ENCODE data around the gene DNASE1L1. TPM values are rescaled to one million over a fixed set of nuclear protein-coding genes. Genes with fewer than 3 reads are reported as not detected.
A peak's percentile ranks its signal among the peaks of the same experiment; 100 is the strongest.

DNASE1L1 gene
- total and polyA plus RNA-seq, 2 of the 13 experiments (the other 11 are each of a cell fraction or from before 2014, with no cell fraction given) = 4.7 to 12.3 TPM

DNA sequence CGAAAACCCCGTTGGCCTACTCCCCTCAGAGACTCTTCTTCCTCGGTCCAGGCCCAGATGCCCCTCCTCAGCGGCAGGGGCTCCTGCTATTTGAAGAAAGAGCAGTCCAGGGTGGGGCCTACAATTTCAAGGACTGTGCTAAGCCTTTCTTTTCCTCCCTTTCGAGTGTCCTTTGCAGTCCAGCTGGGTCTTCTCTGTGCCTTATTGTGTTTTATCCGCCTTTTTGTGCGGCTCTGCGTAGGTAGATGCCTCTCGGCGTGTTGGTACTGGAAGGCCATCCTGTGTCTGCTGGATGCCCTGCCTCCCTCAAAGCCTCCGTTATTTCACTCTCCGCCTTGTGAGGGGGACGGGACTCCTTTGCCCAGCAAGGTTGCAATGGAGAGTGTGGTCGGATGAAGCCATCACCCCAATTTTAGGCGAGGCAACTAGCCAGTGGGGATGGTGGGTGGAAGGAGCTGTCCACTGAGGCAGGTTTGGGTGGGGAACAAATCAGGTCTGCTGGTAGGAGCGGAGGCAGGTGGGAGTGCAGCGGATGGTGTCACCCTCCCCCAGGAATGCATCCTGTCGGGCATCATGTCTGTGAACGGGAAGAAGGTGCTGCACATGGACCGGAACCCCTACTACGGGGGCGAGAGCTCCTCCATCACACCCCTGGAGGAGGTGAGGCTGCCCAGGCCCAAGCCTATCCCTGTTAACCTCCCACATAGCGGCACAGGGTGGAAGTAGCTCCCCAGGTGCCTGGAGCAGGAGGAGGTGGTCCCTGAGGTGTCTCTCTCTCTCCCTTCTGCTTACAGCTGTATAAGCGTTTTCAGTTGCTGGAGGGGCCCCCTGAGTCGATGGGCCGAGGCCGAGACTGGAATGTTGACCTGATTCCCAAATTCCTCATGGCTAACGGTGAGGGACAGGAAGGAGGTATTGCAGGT lies 29.2 kb upstream of the DNASE1L1 start:
- intact Hi-C loops (cut with micrococcal nuclease; ENCODE audit: unreplicated experiment) (no loop called here), in situ Hi-C loops (cut with HindIII; ENCODE audit: extremely low pct_ligation_motif_present, low pct_unique_long_range_greater_than_20kb) (no loop called here)
- no peak for TF ChIP-seq EZH2 (conservative IDR thresholded peaks at IDR 0.05; ENCODE audit: low read depth, low read length)
- no peak for TF ChIP-seq ZNF260 (CRISPR knock-in tag; IDR thresholded peaks at IDR 0.05; ENCODE audit: borderline replicate concordance, low read depth)
- no peak for TF ChIP-seq ZNF773 (CRISPR knock-in tag; IDR thresholded peaks at IDR 0.05; ENCODE audit: borderline replicate concordance)
- H3K79me2 ChIP-seq (ENCODE audit: insufficient read depth, low read length) = peaks cover 14% of the 10 kb centered on the region
- peaks cover 8% of the 10 kb centered on the region for H3K4me1 ChIP-seq (ENCODE audit: insufficient read depth, low read length)
- DNase-seq (ENCODE audit: low spot score) (no peak), FAIRE-seq (no peak), ATAC-seq (no peak)
- no peaks in the 10 kb centered on the region for H3K27me3 ChIP-seq (ENCODE audit: control insufficient read depth in 1 of 2, insufficient read depth in 2 of 2, low read length in 2 of 2)
- CTCF ChIA-PET (ENCODE audit: low intra/inter-chr PET ratio, low total read pairs) = no interaction called here
- H3K36me3 ChIP-seq (replicated peaks in 1 of 2; ENCODE audit: control insufficient read depth in 1 of 2, insufficient read depth in 2 of 2, low read length in 2 of 2) = peaks cover 0 to 2% of the 10 kb centered on the region in 2 experiments; a peak in 3 of 5 replicates
- H3K4me3 ChIP-seq (replicated peaks in 1 of 3; ENCODE audit: insufficient read depth in 1 of 3, low read depth in 2 of 3, low read length in 3 of 3) = peak overlapping the region; percentile 54 to 87 (median 72); a peak in 5 of 6 replicates
- no peak overlapping the region for H3K27ac ChIP-seq (ENCODE audit: extremely low read length, insufficient read depth, low read length)
- H3K9ac ChIP-seq (ENCODE audit: insufficient read depth, low read depth, low read length) = peak overlapping the region; percentile 60
- no peaks in the 10 kb centered on the region for H3K9me3 ChIP-seq (ENCODE audit: low read length)
- H3K4me2 ChIP-seq (ENCODE audit: low read depth, low read length) = peak overlapping the region; percentile 74
- 78% methylated on average over 20 of the region's 28 CpGs for WGBS (ENCODE audit: low lambda C conversion rate)
- POLR2A ChIA-PET = no interaction called here
- no peak overlapping the region for H2AFZ ChIP-seq (ENCODE audit: low read length)
- BruUV-seq (replicated peaks) = no TSS peak
- H4K20me1 ChIP-seq (ENCODE audit: insufficient read depth, low read length) = no peaks in the 10 kb centered on the region

DNA sequence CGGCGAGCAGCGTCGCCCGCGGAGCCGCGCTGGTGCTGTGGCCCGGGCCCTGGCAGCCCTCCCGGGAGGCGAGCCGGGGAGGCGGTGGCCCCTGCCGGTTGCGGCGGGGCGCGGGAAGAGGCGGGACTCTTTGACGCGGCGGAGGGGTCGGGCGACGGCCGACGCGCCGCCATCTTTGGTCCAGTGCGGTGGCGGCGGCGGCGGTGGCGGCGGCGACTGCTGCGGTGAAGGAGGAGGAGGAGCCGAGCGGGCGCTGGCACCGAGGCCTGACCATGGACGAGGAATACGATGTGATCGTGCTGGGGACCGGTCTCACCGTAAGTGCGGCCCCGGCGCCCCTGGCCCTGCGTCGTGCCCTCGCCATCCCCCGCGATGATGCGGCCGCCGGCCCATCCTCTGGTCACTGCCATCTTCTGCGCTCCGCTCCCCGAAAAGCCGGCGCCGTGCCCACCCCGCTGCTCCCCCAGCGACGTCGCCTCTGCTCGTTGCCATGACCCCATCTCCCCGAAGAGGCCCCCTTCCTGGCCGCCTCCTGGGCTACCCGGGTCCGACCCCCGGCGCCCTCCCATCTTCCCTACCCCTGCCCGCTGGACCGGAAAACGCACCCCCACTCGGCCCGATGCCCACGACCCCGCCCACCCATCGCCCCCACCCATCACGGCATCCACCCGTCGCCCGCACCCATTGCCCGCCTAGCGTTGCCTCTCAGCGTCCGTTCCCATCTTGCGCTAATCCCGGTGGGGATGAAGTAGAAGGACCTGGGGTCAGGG lies 28.1 kb upstream of the DNASE1L1 start, which contains the start of gene GDI1:
TSS of gene GDI1 (plus strand) at position 172 of the 770 bp plus-strand sequence. CDS start at position 273, 101 bp downstream.
- in situ Hi-C loops (cut with HindIII; ENCODE audit: extremely low pct_ligation_motif_present, low pct_unique_long_range_greater_than_20kb) = no loop called here
- POLR2A ChIA-PET = no interaction called here
- TF ChIP-seq MIER3 (CRISPR knock-in tag; IDR thresholded peaks at IDR 0.05; ENCODE audit: borderline replicate concordance) (no peak), MYNN (CRISPR knock-in tag; IDR thresholded peaks at IDR 0.05; ENCODE audit: low read depth) (no peak), POLR2G (IDR thresholded peaks at IDR 0.05; ENCODE audit: low read depth, low read length) (peak; percentile 63), ZNF160 (CRISPR knock-in tag; IDR thresholded peaks at IDR 0.05) (no peak), TGIF2 (CRISPR knock-in tag; IDR thresholded peaks at IDR 0.05) (no peak), SRF (IDR thresholded peaks at IDR 0.05; ENCODE audit: low read depth, low read length) (no peak), ZSCAN20 (CRISPR knock-in tag; IDR thresholded peaks at IDR 0.05; ENCODE audit: borderline replicate concordance) (no peak), PHF8 (CRISPR knock-in tag; IDR thresholded peaks at IDR 0.05) (peak; percentile 47; the same call in 1 of the 2 replicates)
- TF ChIP-seq, protein P1, sequence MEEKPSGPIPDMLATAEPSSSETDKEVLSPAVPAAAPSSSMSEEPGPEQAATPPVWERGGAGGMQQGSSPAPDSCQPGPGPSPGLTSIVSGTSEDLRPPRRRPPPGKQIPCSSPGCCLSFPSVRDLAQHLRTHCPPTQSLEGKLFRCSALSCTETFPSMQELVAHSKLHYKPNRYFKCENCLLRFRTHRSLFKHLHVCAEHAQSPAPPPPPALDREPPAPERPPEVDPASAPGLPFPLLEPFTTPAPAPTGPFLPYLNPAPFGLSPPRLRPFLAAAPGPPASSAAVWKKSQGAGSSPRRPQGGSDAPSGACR (CRISPR knock-in tag; IDR thresholded peaks at IDR 0.05) = no peak
- TF ChIP-seq, protein P2, sequence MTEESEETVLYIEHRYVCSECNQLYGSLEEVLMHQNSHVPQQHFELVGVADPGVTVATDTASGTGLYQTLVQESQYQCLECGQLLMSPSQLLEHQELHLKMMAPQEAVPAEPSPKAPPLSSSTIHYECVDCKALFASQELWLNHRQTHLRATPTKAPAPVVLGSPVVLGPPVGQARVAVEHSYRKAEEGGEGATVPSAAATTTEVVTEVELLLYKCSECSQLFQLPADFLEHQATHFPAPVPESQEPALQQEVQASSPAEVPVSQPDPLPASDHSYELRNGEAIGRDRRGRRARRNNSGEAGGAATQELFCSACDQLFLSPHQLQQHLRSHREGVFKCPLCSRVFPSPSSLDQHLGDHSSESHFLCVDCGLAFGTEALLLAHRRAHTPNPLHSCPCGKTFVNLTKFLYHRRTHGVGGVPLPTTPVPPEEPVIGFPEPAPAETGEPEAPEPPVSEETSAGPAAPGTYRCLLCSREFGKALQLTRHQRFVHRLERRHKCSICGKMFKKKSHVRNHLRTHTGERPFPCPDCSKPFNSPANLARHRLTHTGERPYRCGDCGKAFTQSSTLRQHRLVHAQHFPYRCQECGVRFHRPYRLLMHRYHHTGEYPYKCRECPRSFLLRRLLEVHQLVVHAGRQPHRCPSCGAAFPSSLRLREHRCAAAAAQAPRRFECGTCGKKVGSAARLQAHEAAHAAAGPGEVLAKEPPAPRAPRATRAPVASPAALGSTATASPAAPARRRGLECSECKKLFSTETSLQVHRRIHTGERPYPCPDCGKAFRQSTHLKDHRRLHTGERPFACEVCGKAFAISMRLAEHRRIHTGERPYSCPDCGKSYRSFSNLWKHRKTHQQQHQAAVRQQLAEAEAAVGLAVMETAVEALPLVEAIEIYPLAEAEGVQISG (CRISPR knock-in tag; IDR thresholded peaks at IDR 0.05) = peak; percentile 46; the same call in 1 of the 2 replicates

More for the DNA sequence above, 28.1 kb upstream of the DNASE1L1 start, which contains the start of gene GDI1:
- H3K9ac ChIP-seq (ENCODE audit: insufficient read depth, low read depth, low read length) = peak within 1 kb of the TSS; percentile 60
- intact Hi-C loops (cut with micrococcal nuclease; ENCODE audit: unreplicated experiment) = no loop called here
- H2AFZ ChIP-seq (ENCODE audit: low read length) = no peak within 1 kb of the TSS
- H3K4me2 ChIP-seq (ENCODE audit: low read depth, low read length) = peak within 1 kb of the TSS; percentile 74
- peak within 1 kb of the TSS; percentile 54 to 87 (median 72); a peak in 5 of 6 replicates for H3K4me3 ChIP-seq (replicated peaks in 1 of 3; ENCODE audit: insufficient read depth in 1 of 3, low read depth in 2 of 3, low read length in 3 of 3)
- no peaks in the 10 kb centered on the region for H3K9me3 ChIP-seq (ENCODE audit: low read length)
- peaks cover 8% of the 10 kb centered on the region for H3K4me1 ChIP-seq (ENCODE audit: insufficient read depth, low read length)
- no TSS peak for BruUV-seq (replicated peaks)
- FAIRE-seq (no peak), ATAC-seq (peak; percentile 65), DNase-seq (ENCODE audit: low spot score) (no peak)
- no peaks in the 10 kb centered on the region for H4K20me1 ChIP-seq (ENCODE audit: insufficient read depth, low read length)
- no peaks in the 10 kb centered on the region for H3K27me3 ChIP-seq (ENCODE audit: control insufficient read depth in 1 of 2, insufficient read depth in 2 of 2, low read length in 2 of 2)
- WGBS (ENCODE audit: low lambda C conversion rate) = no CpG with 5 or more reads among the region's 93 CpGs
- CTCF ChIA-PET (ENCODE audit: low intra/inter-chr PET ratio, low total read pairs) = no interaction called here
- peaks cover 14% of the 10 kb centered on the region for H3K79me2 ChIP-seq (ENCODE audit: insufficient read depth, low read length)
- H3K27ac ChIP-seq (ENCODE audit: extremely low read length, insufficient read depth, low read length) = peak within 1 kb of the TSS; percentile 46
- no peaks in the 10 kb centered on the region; a peak in 3 of 5 replicates for H3K36me3 ChIP-seq (replicated peaks in 1 of 2; ENCODE audit: control insufficient read depth in 1 of 2, insufficient read depth in 2 of 2, low read length in 2 of 2)

Data from HepG2 (cell line).